DMS79 treated with DMSO at 0.1 percent for 48 hours (cell line): ENCODE measurements around the gene RNASE9.
"Not testable (repeated sequence)": the region's sequence is repeated elsewhere in the genome, so short reads cannot be mapped to it uniquely, and the experiment has no call there.

Experiments
- DNase-seq: peaks from one replicate; lab custom pipeline; 2025; lab: John Stamatoyannopoulos, UW

Gene RNASE9

DNA sequence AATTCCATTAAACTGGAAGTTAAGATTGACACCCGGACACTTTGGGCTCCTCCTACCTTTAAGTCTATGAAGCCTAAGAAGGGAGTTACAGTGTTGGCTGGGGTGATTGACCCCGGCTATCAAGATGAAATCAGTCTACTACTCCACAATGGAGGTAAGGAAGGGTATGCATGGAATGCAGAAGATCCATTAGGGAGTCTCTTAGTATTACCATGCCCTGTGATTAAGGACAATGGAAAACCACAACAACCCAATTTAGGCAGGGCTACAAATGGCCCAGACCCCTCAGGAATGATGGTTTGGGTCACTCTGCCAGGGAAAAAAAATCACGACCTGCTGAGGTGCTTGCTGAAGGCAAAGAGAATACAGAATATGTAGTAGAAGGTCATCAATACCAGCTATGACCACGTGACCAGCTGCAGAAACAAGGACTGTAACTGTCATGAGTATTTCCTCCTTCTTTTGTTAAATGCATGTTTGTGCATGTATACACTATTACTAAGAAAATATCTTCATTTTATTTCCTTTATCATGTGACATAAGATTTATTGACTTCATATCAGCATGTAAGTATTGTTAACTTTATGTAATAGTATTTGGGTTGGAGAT is 11.6 kb upstream of the RNASE9 start:
- not testable (repeated sequence) for DNase-seq

DNA sequence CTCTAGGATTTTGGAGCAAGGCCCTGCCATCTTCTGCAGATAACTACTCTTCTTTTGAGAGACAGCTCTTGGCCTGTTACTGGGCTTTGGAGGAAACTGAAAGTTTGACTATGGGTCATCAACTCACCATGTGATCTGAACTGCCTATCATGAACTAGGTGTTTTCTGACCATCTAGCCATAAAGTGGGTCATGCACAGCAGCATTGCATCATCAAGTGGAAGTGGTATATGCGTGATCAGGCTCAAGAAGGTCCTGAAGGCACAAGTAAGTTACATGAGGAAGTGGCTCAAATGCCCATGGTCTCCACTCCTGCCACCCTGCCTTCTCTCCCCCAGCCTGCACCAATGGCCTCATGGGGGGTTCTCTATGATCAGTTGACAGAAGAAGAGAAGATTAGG is 9.9 kb upstream of the RNASE9 start:
- not testable (repeated sequence) for DNase-seq

DNA sequence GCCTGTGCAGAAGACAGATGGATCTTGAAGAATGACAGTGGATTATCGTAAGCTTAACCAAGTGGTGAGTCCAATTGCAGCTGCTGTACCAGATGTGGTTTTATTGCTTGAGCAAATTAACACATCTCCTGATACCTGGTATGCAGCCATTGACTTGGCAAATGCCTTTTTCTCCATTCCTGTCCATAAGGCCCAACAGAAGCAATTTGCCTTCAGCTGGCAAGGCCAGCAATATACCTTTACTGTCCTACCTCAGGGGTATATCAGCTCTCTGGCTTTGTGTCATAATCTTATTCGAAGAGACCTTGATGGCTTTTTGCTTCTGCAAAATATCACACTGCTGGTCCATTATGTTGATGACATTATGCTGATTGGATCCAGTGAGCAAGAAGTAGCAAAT is 9.0 kb upstream of the RNASE9 start:
- not testable (repeated sequence) for DNase-seq

DNA sequence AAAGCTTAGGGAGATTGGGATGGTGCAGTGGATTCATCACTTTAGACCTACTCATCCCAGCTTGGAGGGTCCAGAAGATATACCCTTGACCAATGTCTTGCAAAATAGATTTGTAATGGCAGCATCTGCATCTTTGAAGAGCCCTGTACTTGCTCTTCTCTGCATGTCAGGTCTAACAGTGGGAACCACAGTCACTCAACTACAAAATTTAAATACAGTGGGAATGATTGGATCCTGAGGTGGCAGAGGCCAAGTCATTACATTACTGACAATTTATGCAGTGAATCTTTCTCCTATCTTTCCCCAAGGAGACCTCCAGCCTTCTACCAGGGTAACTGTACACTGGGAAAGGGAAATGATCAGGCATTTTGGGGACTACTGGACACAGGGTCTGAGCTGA is 8.2 kb upstream of the RNASE9 start:
- DNase-seq: no peak

DNA sequence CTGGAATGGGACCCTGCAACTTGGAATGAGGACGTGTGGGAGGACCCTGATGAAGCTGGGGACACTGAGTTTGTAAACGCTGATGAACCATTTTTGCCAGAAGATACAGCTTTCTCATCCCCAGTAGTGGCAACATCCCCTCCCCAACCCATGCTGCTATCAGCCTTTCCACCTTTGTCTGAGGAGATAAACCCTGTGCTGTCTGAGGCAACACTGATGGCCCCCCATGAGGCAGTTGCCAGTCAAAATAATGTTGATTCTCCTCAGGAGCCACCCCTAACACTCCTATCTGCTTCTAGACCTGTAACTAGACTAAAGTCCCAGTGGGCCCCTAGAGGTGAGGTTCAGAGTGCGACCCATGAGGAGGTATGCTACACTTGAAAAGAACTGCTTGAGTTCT is 7.5 kb upstream of the RNASE9 start:
- no peak for DNase-seq

DNA sequence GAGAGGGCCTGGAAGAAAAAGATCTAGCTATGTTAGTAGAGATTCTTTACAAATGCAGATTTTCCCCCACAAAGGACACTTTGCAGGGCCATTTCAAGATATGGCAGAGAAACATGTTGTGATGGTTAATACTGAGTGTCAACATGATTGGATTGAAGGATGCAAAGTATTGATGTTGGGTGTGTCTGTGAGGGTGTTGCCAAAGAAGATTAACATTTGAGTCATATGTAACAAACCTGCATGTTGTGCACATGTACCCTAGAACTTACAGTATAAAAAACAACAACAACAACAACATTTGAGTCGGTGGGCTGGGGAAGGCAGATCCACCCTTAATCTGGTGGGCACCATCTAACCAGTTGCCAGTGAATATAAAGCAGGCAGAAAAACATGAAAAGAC is 6.4 kb upstream of the RNASE9 start:
- not testable (repeated sequence) for DNase-seq

DNA sequence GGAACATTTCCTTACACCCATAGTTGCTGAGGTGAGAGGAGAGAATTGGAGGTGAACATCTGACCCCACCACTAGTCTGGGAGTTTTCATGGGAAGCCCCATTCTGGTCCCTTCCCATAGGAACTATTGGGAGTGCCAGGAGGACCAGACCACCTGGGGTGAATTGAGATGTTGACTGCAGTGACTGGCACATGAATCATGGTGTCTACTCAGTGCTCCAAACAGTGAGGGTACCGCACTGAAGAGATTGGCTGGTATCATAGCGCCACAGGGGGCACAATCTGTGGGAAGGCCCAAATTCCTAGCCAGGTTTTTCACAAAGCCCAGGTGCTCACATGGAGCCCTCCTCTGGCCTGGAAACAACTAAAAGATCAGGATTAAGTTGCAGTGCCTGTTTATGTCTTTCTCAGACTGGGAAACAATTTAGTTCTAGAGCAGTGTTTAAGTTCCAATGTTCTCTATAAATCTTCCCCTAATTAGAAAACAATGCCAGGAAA is 3.7 kb upstream of the RNASE9 start:
- no peak for DNase-seq

DNA sequence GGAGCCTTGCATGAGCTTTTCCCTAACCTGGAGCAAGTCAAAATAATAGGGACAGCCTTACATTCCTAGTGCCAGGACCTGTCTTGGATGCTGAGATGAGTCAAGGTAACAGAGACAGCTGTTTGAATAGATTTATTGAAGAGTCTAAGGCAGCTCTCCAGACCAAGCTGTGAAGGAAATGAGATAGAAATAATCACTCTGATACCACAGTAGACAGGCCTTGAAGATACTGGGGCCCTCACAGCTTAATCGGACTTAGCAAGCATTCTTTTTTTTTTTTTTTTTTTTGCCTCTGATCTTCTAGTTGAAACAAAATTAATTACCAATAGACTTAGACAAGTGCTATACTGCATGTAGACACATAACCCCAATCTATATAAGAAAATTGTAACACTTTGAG is 3.1 kb upstream of the RNASE9 start:
- DNase-seq: no peak

DNA sequence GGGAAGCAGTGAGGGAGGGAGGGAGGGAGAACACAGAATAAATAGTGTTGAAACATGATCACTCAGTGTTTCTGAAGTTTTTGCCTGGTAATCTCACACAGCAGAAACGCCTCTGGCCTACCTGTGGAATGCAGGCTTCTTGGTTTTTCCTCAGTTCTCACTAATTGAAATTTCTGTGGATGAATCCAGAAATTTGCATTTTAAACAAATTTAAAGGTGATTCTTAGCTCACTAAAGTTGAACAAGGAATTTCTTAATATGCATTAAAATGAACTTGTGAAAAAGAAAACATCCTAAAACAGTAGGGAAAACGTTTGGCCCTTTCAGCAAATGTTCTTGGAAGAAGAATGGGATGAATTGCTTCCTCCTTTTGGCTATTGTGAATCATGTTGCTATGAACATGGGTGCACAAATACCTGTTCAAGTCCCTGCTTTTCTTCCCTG is 1.4 kb downstream of the RNASE9 start:
- DNase-seq: no peak

DNA sequence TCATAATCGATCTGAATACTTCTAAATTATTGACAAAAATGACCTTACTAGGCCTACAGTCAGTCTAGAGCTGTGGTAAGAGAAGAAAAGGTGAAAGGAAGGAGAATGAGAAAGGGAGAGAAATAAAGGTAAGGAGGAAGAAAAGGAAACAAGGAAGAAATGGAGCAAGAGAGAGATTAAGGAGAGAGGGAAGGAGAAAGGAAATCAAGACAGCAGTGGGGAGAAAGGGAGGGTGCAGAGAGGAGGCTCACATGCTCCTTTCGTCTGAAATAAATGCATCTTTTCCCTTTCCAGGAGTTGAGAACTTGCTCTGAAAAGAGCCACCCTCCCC is 3.7 kb downstream of the RNASE9 start:
- DNase-seq: no peak

DNA sequence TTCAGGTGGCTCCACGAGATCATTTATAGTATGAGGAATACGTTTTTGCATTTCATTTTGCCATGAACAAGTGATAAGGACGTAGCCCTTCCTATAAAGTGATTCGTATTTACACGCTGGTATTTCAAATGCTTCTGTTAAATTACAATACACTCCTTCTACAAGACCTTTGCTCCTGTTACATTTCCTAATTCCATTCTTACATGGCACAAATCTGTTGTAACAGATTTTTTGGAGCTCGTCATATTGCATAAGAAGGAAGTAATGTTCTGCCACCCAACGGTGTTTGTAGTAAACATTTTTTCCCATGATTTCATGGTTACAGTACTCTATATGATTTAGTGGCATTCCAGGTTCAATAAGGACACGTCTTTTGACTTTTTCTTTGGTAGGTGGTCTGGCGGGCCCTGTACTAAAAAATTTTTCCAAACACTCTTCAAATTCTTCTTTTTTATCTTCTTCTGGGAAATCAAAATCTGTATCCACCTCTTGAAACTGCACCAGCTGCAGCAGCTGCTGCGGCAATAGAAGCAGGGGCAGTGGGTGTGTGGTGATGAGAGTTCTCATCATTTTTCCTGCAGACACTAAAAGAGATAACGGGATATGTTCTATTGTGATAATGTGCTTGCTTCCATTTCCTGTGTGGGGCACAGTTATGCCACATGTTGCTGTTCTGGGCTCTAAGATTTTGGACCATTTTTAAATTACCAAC is 4.2 kb downstream of the RNASE9 start:
- DNase-seq: no peak

DNA sequence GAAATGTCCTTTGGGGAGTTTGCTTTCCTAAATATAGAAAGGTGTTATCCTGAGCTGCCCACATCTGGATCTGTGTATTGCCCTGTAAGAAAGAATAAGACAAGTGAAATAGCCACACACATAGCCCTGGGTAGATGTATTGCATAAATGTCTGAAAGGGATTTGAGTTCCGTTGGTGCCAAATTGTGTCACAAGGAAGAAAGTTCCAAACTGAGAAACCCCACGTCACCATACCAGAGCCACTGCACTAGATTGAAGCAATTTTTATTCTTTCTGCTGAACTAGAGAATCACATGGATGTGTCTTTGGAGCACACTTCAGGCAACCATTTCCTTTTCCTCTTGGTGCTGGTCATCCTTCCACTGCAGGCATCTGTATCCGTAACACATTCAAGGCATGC is 5.0 kb downstream of the RNASE9 start:
- DNase-seq: no peak

DNA sequence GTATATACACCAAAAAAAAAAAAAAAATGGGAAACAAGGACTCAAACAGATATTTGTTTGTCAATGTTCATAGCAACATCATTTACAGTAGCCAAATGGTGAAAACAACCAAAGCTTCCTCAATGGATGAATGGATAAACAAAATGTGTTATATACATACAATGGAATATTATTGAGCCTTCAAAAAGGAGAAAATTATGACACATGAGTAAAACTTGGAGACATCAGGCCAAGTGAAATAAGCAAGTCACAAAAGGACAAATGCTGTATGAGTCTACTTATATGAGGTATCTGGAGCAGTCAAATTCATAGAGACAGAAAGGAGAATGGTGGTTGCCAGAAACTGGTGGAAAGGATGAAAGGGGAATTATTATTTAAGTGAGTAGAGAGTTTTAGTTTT is 7.8 kb downstream of the RNASE9 start:
- no peak for DNase-seq

DNA sequence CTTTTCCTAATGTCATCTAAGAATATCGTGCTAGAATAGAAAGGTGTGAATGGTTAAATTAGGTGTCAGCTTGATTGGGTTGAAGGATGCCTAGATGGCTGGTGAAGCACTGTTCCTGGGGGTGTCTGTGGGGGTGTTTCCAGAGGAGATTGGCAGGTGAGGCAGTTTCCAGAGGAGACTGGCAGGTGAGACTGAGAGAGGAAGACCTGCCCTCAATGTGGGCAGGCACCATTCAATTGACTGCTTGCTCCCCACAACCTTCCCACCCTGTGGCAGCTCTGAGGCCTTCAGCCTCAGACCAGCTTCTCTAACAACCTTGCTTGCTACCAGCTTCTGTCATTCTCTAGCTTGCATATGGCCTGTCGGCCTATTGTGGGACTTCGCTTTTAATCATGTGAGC is 9.2 kb downstream of the RNASE9 start:
- DNase-seq: no peak

DNA sequence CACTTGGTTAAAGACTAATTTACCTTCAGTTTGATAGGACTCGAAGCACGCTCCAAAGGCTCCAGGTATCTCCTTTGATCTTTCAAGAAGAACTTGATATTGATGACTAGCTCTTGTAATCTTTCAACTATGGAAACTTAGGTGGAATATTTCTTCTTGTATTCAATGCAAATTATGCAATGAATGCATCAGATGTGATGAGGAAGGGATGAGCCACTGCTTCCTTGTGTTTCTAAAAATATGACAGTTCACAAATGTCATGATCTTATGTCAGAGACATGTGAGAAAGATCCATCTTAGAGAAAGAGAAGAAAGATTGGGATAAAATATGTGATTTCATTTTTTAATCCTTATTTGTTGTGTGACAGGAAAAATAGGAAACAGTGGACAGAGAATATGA is 9.9 kb downstream of the RNASE9 start:
- no peak for DNase-seq

DNA sequence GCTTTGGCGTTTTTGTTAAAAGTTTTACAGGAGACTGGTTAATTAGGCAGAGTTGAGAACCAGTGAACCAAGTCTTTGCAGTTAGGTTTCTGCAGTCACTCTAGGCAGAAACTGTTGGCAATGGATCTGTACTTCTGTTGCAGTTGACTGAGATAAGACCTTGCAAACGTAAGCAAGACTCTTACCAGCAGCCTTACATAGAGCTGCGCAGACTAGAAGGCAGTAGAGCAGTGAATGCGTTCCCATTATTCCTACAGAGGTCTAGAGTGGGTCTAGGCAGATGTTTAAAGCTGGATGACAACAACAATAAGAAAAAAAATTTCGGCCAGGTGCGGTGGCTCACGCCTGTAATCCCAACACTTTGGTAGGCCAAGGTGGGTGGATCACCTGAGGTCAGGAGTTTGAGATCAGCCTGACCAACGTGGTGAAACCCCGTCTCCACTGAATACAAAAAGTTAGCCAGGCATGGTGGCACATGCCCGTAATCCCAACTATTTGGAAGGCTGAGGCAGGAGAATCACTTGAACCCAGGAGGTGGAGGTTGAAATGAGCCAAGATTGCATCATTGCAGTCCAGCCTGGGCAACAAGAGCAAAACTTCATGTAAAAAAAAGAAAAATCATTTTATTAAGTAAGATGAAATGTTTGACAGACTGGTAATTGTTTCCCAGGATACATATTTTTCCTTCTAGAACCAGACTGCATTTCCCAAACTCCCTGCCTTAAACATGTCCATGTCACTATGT is 12.3 kb downstream of the RNASE9 start:
- DNase-seq: no peak

DNA sequence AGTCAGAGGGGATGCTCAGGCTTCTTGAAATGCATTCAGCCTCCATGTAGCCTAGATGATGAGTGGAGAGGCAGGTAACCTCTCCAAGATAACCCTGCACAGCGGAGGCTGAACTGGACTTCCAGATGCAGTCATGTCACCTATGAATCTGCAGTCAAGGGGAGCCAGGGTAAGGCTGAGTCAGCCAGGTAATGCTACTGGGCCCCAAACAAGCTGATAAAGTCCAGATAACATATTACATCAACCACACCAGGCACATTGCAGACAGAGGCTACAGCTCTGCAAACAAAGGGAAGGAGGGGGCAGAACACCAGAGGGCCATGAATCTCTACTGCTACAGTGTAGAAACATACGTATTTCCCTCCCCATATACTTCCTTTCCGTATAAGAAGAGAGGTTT is 14.0 kb downstream of the RNASE9 start:
- no peak for DNase-seq

DNA sequence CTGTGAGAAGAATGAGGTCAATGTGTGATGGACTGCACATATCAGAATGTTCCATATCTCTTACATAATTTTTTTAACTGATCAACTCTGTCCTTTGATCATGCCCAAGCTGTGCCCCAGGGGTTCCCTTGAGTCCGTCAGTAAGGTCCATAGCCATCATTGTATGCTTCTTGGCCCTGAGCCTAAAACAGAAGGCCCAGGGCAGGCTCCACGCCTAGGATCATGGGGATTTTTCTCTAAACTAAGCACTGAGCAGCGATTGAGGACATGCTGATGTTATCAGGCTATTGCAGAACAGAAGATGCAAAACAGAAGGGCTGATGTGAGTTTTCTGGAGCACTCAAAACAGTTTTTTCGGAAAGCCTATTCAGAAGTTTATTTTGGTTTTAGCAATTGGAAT is 20.9 kb downstream of the RNASE9 start:
- DNase-seq: no peak

DNA sequence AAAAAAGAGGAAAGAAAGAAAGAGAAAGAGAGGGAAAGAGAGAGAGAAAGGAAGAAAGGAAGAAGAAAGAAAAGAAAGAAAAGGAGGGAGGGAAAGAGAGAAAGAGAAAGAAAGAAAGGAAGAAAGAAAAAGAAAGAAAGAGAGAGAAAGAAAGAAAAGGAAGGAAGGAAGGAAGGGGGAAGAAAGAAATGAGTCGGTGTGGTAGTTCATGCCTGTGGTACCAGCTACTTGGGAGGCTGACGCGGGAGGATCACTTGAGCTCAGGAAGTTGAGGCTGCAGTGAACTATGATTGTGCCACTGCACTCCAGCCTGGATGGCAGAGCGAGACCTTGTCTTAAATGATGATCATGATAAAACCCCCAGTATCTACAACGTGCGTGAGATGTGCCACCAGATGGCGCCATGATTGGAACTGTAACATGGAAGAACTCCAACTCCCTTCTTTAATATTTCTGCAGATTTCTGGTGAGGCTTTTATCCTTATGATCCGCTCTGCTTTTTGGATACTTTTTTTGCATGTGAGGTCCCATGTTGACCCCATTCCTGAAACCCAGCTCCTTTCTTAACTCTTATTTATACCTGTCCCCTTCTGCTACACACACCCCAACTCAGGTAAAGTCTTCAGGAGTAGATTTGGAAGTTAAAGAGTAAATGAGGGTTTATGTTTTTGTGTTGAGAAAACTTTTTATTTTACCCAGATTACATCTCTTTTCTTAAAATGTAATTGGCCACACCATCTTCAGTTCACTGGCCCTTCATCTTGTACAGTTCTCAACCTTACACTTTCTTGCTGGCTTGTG is 29.9 kb downstream of the RNASE9 start:
- DNase-seq: no peak

DNA sequence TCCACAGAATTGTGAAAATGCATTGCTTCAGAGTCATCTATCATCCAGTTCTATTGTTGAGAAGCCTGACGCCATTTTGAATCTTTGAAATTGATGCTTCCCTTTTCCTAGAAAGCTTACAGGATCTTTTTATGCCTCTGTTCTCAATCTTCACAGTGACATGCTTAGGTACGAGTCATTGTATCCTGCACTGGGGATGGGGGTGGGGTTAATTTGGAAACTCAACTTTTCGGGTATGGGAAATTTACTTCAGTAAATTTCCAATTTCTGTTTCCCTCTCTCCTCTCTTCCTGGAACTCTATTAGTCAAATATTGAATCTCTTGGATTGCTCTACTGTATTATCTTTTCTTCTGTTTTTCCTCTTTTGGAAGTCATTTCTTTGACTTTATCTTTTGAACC is 31.0 kb downstream of the RNASE9 start:
- DNase-seq: no peak

DNA sequence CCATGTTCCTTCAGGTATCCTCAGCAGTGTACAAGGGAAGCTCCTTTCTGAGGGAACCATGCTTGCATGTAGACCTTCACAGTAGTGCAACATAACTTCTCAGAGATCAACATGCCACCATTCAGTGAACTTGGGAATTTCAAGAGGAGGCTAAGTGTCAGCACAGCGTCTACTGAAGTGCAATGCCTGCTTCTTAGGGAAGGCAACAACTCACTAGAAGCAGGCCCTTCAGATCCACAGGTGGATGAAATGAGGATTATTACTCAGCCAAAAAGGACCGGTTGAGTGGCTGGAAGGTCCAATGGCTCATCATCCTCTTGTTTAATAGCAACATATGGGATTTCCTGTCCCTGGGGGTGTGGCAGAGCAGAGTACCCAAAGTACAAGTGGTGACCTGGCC is 36.8 kb downstream of the RNASE9 start:
- DNase-seq: no peak

DNA sequence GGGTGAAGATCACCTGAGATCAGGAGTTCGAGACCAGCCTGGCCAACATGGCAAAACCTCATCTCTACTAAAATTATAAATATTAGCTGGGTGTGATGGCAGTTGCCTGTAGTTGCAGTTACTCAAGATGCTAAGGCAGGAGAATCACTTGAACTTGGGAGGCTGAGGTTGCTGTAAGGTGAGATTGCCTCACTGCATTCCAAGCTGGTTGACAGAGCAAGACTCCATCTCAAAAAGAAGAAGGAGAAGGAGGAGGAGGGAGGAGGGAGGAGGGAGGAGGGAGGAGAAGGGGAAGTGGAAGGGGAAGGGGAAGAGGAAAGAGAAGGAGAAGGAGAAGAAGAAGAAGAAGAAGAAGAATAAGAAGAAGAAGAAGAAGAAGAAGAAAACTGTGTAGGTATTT is 38.5 kb downstream of the RNASE9 start:
- no peak for DNase-seq

DNA sequence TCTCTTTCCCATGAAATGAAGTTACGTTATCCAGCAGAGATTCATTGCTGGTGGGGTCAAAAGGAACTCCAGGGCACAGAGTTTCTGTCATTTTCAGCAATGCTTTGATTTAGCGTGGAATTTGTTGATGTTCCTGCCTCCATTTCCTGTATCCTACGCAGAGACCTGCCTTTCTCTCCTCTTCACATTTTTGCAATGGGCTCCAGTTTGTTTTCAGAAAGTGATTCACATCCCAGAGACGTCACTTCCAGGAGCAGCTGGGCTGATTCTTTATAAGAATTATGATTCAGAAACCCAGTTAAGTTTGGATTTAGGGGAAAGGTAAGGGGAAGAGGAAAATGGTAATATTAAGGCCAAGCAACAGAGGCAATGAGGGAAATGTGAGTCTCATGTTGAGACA is 43.9 kb downstream of the RNASE9 start:
- no peak for DNase-seq
